Cardiac muscle cell (in vitro differentiated cells and primary cell): ENCODE data around the gene ZNF69. TPM values are rescaled to one million over a fixed set of nuclear protein-coding genes. Genes with fewer than 3 reads are reported as not detected.
"Not testable (repeated sequence)": the region's sequence is repeated elsewhere in the genome, so short reads cannot be mapped to it uniquely, and the experiment has no call there.

ENCODE experiments used
- DNase-seq, 2 donors: peaks; one replicate each; pipeline versions ENCODE4 v3.0.0 to v3.0.0-alpha.2; 2010 to 2017; ENCODE audit warnings: low read depth in 1 of 2, low spot score in 1 of 2
- H3K27ac ChIP-seq: fragments of 200-600 bp; sonication (generic); 2 replicates; pipeline ENCODE4 v1.5.1; 2016
- H3K27me3 ChIP-seq: fragments of 200-600 bp; sonication (generic); 2 replicates; pipeline ENCODE4 v1.6.0; 2016; ENCODE audit warnings: control low read depth
- H3K36me3 ChIP-seq: fragments of 200-600 bp; sonication (generic); 2 replicates; pipeline ENCODE4 v1.5.1; 2016; ENCODE audit warnings: control low read depth
- H3K4me1 ChIP-seq: fragments of 200-600 bp; sonication (generic); 2 replicates; pipeline ENCODE4 v1.8.1; 2017; ENCODE audit warnings: low read depth, mild to moderate bottlenecking, mixed run types
- H3K4me3 ChIP-seq: fragments of 200-600 bp; sonication (generic); 2 replicates; pipeline ENCODE4 v1.5.1; 2016; ENCODE audit warnings: mild to moderate bottlenecking
- H3K9me3 ChIP-seq: fragments of 200-600 bp; sonication (generic); 2 replicates; pipeline ENCODE4 v1.5.1; 2017; ENCODE audit warnings: low read depth, mild to moderate bottlenecking, control low read depth
- polyA plus RNA-seq: library from polyadenylated mRNA; unstranded; fragments of >200 nt; fragmentation: Nextera tagmentation; extraction: Ambion mirVana; gene quantifications from 2 replicates; pipeline ENCODE4 v1.2.1, GENCODE V29; 2016
- total RNA-seq: library from RNA; depleted of rRNA; stranded (reverse); fragments of >200 nt; gene quantifications from 2 replicates; pipeline ENCODE4 v1.2.3, GENCODE V29; 2016
- TF ChIP-seq, protein P1 (sequence below): IDR thresholded peaks from 2 replicates; pipeline ENCODE4 v1.5.1; 2012; ENCODE audit warnings: low read depth, mild to moderate bottlenecking, low read length

The ZNF69 gene
- total and polyA plus RNA-seq, 2 experiments from 2014 or later = 13.6 to 19.2 TPM

DNA sequence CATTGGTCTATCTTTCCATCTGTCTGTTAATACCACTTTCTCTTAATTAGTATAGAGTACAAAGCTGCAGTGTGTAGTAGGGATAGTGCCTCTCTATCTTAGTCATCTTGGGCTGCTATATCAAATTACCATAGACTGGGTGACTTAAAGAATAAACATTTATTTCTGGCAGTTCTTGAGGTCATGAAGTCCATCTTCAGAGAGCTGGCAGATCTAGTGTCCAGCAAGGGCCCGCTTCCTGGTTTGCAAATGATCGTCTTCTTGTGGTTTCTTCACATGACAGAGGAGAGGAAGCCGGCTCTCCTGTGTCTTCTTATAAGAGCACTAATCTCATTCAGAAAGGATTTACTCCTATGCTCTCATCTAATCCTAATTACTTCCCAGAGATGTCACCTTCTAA, 43.5 kb downstream of the ZNF69 start:
- TF ChIP-seq, protein P1, sequence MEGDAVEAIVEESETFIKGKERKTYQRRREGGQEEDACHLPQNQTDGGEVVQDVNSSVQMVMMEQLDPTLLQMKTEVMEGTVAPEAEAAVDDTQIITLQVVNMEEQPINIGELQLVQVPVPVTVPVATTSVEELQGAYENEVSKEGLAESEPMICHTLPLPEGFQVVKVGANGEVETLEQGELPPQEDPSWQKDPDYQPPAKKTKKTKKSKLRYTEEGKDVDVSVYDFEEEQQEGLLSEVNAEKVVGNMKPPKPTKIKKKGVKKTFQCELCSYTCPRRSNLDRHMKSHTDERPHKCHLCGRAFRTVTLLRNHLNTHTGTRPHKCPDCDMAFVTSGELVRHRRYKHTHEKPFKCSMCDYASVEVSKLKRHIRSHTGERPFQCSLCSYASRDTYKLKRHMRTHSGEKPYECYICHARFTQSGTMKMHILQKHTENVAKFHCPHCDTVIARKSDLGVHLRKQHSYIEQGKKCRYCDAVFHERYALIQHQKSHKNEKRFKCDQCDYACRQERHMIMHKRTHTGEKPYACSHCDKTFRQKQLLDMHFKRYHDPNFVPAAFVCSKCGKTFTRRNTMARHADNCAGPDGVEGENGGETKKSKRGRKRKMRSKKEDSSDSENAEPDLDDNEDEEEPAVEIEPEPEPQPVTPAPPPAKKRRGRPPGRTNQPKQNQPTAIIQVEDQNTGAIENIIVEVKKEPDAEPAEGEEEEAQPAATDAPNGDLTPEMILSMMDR = no peak
- DNase-seq = no peak
- peaks cover under 1% of the 10 kb centered on the region for H3K4me1 ChIP-seq
- H3K9me3 ChIP-seq = no peaks in the 10 kb centered on the region
- H3K36me3 ChIP-seq = no peaks in the 10 kb centered on the region
- H3K4me3 ChIP-seq = no peak overlapping the region
- no peak overlapping the region for H3K27ac ChIP-seq
- no peaks in the 10 kb centered on the region for H3K27me3 ChIP-seq

DNA sequence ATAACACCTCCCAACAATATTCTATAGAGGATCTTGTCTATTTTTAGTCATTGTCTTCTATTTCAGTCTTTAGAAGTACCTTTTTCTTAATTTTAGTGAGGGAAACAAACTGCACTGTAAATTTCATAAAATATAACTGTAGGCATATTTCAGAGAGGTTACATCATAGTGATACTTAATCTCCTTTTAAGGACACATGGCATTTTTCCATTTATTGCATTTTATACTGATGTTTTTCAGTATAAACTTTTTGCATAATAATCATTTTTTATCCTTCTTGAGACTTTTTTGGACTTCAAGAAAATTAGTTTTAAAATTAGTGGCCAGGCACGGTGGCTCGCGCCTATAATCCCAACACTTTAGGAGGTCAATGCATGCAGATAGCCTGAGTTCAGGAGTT, 43.9 kb downstream of the ZNF69 start:
- no peak for DNase-seq
- Histone ChIP-seq H3K27ac (no peak overlapping the region), H3K9me3 (no peaks in the 10 kb centered on the region), H3K4me3 (no peak overlapping the region), H3K36me3 (no peaks in the 10 kb centered on the region), H3K27me3 (no peaks in the 10 kb centered on the region), H3K4me1 (no peaks in the 10 kb centered on the region)
- TF ChIP-seq, protein P1 = no peak

DNA sequence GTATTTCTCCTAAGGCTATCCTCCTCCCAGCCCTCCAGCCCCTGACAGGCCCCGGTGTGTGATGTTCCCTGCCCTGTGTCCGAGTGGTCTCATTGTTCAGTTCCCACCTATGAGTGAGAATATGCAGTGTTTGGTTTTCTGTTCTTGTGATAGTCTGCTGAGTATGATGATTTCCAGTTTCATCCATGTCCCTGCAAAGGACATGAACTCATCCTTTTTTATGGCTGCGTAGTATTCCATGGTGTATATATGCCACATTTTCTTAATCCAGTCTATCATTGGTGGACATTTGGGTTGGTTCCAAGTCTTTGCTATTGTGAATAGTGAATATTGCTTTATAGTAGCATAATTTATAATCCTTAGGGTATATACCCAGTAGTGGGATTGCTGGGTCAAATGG, 48.2 kb downstream of the ZNF69 start:
- H3K9me3 ChIP-seq, H3K27ac ChIP-seq, H3K27me3 ChIP-seq: not testable (repeated sequence)

DNA sequence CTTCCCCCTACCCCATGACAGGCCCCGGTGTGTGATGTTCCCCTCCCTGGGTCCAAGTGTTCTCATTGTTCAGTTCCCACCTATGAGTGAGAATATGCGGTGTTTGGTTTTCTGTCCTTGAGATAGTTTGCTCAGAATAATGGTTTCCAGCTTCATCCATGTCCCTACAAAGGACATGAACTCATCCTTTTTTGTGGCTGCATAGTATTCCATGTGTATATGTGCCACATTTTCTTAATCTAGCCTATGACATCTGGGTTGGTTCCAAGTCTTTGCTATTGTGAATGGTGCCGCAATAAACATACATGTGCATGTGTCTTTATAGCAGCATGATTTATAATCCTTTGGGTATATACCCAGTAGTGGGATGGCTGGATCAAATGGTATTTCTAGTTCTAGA, 50.8 kb downstream of the ZNF69 start:
- H3K27me3 ChIP-seq, DNase-seq, H3K36me3 ChIP-seq: not testable (repeated sequence)

More for the DNA sequence above, 48.2 kb downstream of the ZNF69 start:
- not testable (repeated sequence) for DNase-seq, H3K4me3 ChIP-seq, H3K4me1 ChIP-seq, H3K36me3 ChIP-seq

DNA sequence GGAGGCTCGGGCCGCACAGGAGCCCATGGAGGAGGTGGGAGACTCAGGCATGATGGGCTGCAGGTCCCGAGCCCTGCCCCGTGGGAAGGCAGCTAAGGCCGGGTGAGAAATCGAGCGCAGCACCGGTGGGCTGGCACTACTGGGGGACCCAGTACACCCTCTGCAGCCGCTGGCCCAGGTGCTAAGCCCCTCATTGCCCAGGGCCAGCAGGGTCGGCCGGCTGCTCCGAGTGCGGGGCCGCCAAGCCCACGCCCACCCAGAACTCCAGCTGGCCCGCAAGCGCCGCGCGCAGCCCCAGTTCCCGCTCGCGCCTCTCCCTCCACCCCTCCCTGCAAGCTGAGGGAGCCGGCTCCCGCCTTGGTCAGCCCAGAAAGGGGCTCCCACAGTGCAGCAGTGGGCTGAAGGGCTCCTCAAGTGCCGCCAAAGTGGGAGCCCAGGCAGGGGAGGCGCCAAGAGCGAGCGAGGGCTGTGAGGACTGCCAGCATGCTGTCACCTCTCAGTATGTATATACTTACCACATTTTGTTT, 53.8 kb downstream of the ZNF69 start:
- not testable (repeated sequence) for H3K27me3 ChIP-seq, H3K9me3 ChIP-seq, H3K4me1 ChIP-seq, H3K27ac ChIP-seq, H3K4me3 ChIP-seq, DNase-seq, H3K36me3 ChIP-seq

More for the DNA sequence above, 50.8 kb downstream of the ZNF69 start:
- H3K4me3 ChIP-seq, H3K9me3 ChIP-seq, H3K4me1 ChIP-seq, H3K27ac ChIP-seq: not testable (repeated sequence)

DNA sequence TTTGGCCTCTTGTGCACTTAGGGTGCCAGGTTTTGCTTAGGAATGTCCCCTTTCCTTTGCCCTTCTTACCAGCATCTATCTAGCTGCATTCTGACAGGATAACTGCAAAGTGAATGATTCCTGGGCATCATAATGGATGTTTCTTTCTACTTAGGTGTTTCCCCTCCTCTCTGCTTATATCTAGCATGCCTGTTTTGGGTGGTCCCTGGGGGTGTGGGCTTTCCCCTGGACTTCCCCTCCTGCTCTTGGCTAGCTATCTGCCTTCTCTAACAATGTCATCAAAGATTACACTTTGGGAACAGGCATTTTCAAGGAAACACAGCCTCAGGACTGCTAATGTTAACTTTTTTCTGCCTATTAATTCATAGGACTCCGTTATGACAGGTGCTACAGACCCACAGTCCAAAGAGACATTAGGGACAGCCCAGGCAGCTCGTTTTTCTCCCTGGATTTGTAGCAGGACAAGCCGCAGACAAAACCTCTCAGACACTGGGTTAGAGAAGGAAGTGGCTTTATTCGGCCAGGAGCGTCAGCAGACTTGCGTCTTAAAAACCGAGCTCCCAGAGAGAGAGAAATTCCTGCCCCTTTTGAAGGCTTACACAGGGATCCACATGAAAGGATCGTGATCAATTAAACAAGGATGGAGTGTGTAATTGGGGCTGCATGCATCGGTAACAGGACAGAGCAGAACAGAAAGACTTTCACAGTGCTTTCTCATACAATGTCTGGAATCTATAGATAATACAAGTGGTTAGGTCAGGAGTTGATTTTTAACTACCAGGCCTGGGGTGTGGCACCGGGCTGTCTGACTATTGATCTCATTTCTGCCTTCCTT, 54.6 kb downstream of the ZNF69 start:
- TF ChIP-seq, protein P1 = no peak
- no peaks in the 10 kb centered on the region for H3K9me3 ChIP-seq
- no peak overlapping the region for H3K27ac ChIP-seq
- no peaks in the 10 kb centered on the region for H3K27me3 ChIP-seq
- H3K4me3 ChIP-seq = no peak overlapping the region
- no peaks in the 10 kb centered on the region for H3K36me3 ChIP-seq
- DNase-seq = no peak
- H3K4me1 ChIP-seq = no peaks in the 10 kb centered on the region

DNA sequence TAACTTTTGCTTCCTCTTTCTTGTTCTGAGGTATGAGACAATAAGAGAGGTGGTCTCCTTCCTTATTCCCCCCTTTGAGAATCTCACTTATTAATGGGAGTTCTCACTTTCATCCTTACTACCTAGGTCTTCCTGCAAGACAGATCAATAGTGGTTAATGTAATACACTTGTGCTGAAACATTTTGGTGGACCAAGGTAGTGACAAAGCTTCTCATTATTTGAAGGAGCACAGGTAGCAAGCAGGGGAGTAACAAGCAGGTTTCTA, 55.2 kb downstream of the ZNF69 start:
- no peaks in the 10 kb centered on the region for H3K9me3 ChIP-seq
- DNase-seq = no peak
- TF ChIP-seq, protein P1 = no peak
- H3K36me3 ChIP-seq = peaks cover 4% of the 10 kb centered on the region
- H3K4me3 ChIP-seq = no peak overlapping the region
- no peaks in the 10 kb centered on the region for H3K27me3 ChIP-seq
- H3K4me1 ChIP-seq = no peaks in the 10 kb centered on the region
- H3K27ac ChIP-seq = no peak overlapping the region
